ENCODE results near the gene BTBD9.

BTBD9 gene

DNA sequence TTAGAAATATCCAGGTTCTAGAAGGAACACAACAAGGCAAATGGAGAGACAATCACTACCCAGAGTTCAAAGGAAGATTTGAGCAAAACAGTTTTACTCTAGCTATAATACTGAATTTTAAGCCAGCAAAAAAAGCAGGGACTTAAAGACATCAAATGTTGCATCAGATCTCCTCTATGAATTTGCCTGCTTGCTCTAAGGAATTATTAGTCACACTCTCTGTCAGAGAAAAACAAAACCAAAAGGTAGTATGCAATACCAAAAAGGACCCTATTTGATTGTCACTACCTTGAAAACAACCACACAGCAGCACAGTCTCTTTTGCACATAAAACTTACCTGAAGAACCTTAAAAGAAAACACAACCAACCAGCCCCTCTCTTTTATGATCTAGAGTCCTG is 46.3 kb downstream of the BTBD9 start:
- DNase-seq: no peak

DNA sequence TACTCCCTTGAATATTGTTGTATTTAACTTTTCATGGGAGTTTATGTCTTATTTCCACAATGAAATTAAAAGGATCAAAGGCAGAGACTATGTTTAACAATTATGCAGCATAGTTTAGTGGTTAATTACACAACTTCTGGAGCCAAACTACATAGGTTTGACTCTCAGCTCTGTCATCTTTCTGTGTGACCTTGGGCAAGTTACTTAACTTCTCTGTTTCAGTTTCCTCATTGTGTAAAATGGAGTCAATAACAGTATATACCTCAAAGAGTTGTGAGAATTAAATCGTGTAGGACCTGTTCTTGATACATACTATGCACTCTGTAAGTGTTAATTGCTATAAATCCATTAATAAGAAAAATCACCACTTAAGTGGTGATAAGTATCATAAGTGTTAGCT is 48.3 kb downstream of the BTBD9 start:
- DNase-seq: no peak

DNA sequence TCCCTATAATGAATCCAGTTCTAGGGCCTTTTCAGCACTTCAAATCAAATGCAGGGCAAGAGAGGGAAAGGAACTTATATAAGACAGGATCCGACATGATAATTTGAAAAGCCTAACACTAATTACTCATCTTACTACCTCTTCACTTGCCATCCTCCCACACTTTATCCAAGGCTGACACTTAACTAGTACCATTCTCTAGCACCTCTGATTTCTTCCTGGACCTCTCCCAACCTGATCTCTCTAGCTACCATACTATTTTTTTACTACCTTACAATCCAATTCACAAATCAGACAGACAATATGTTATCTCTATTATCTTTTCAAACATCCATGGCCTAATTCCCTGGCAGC is 50.4 kb downstream of the BTBD9 start:
- DNase-seq: no peak

DNA sequence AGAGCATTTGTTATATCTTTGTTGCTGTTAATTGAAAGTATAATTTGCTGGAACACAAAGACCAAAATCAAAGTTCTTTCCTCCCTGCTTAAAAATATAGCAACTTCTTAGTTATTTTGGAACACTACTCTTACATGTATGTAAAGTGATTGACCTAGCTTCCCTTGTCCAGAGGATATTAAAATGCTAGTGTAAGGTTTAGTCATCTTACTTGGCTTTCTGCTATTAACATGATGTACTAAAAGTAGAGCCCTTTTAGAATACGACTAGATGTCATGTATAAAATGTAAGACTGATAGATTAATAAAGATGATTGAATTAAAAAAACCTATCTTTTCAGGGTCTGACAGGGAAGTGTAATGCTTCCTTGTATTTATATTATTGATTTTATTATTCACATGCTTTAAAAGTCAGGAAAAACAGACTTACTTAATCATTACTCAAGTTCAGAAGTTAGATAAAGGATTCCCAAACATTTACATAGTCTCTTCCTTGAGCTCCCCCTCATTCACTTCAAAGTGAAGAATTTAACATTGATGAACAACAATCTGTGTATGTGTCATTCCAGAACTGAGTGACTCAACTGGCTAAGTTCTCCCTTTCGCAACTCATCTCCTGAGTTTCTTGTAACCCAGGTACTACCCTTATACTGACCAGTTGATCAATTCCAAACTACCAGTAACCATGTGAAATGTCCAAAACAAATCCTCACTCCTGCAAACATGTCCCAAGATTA is 50.9 kb downstream of the BTBD9 start:
- no peak for DNase-seq

DNA sequence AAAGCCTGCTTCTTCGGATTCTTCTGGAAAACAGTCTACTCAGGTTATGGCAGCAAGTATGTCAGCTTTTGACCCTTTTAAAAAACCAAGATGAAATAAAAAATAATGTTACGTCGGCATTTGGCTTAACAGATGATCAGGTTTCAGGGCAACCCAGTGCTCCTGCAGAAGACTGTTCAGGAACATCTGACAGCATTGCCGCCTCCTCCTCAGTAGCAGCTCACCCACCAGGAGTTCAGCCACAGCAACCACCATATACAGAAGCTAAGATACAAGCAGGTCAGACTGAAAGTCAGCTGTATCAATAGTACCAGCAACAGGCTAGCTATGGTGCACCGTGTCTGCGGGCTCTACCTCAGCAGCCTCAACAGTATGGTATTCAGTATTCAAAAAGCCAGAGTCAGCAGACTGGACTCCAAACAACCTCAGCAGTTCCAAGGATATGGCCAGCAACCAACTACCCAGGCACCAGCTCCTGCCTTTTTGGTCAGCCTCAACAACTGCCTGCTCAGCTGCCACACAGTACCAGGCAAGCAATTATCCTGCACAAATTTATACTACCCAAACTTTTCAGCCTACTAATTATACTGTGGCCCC is 51.9 kb downstream of the BTBD9 start:
- DNase-seq: no peak

DNA sequence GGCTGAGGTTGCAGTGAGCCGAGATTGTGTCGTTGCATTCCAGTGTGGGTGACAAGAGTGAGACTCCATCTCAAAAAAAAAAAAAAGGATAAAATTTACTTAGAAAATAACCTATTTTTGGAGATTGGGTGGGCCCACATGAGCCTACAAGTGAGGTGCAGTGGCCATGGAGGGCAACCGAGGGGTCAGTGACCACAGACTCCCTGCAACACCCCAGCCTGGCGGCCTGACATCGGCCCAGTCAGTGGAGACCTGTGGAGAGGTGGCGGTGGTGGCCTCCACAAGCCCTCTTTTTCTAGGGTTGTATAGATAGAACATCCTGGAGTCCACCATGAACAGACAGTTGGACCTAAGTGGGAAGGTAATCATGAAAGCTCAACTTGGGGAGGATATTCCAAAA is 52.7 kb downstream of the BTBD9 start:
- DNase-seq: no peak

DNA sequence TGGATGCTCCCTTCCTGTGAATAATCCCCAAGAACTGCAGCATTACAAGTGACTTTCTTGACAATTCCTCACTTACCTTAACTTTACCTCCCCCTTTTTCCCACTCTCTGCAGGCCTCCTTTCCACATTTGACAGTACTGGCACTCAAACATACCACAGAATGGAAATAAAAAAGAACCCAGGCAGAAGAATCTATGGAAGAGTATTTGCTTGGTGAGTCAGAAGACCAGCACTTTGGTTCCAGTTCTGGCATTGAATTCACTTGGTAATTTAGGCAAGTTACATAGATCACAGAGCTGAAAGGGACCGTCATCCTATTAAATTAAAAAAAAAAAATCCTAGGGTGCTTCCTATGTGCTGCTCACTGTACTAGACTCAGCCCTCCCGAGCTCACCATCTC is 55.0 kb downstream of the BTBD9 start:
- no peak for DNase-seq

DNA sequence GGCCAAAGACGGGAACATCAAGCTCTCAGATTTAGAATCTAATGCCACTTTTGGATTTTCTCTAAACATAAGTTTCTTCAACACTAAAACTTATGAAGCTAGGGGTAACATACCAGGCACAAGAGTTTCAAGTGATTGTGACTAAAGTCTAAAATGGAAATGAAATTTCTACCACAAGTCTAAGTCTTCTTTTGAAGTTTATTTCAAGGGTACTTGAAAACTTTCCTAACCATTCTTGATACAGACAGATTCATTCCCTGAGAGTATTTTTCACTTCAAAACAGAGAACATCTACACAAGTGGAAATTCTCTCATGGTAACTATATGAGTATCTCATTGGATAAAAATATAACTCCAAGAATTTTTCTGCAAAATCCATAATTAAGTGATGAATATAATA is 56.2 kb downstream of the BTBD9 start:
- no peak for DNase-seq

DNA sequence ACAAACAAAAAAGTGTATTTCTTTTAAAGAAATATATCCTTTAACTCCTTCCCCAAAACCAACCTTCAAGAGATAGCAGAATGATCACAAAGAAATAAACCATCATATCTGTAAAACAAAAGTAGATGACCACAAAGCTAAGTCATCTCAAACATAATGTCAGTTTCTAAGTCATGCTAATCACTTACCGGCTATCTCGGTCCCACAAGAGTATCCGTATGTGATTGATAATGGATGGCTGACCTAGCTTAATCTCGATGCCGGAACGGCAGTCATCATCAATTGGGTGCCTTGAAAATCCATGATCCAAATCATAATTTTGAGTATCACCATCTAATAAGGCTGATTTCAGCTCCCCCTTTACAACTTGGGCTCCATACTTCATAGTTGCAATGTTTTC is 59.7 kb downstream of the BTBD9 start:
- DNase-seq: no peak

DNA sequence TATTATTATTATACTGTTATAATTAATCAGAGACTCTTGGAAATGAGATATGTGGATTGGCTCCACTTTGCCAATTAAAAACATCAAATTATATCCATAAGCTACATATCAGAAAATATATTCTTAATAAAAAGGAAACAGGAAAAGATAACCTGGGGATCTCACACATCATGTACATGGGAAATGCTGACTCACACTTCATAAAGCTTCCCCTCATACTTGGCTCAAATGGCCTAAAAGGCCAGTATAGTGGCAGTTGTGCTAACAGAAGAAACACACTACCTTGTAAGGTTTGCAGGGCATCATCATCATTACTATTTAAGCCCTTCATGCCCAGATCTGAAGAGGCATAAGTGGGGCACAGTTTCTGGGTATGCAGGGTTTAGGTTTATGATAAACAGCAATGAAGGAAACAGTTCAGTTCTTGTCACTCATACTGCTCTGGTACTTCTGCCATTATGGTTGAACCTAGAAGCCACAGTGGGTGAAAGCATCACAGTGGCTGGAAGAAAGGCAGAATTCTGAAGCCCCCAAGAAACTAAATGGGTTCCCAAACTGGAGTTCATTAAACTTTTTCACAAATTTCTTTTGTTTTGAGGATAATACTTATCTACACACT is 60.6 kb downstream of the BTBD9 start:
- DNase-seq: no peak

DNA sequence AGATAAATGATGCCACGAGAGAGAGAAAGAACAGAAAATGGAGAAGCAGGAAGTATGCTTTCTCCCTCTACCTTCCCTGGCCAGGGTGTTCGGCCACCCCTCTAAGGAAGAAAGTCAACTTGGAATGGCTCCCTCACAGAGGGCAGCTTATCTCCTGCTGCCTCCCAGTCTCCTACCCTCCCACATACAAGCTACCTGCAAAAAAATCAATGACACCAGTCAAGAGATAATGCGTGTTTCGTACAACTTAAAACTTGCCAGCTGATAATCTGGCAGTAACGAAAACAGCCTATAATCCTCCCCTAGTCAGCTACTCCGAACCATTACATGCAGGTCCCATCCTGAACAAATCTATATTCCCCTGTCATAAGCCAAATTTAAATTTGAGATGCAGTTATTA is 61.7 kb downstream of the BTBD9 start:
- DNase-seq: no peak

DNA sequence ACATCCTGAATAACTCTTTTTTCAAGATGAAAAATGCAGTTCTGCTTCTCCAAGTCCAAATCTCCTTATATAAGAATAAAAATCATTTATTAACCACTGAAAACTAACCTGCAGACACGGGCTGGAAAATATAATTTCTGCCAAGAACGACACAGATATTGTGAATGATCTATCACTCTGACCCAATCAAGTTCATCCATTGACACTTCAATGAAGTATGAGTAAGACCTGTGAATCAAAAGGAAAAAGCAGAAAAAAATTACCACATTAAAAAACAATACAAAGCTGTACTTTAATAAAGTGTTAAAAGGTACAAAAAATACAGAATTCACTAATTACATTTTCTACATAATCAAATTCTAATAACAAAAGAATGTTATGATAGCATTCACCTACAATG is 62.2 kb downstream of the BTBD9 start:
- no peak for DNase-seq

DNA sequence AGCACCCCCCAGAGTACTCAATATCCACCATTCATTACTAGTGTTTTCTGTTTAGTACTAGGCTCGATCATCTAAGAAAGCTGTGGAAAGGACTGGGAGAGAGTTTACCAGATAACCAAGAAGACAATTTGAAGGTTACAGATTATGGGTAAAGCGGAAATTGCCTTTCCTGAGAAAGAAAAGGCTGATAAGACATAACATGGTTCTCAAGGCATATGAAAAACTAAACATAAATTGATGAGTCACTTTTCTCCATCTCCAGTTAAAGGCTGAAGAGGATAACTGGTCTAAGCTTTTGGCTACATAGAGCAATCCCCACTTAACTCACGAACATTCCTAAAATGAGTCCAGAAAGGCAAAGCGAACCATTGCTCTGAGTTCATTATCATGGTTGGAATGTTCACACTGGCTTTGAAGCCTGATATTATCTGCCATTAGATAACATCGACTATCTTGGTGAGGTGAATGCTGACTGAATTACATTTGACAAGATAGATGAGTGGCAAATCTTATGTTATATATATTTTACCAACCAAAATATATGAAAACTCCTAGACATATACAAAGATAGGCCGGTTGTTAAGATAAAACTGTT is 65.8 kb downstream of the BTBD9 start:
- no peak for DNase-seq

DNA sequence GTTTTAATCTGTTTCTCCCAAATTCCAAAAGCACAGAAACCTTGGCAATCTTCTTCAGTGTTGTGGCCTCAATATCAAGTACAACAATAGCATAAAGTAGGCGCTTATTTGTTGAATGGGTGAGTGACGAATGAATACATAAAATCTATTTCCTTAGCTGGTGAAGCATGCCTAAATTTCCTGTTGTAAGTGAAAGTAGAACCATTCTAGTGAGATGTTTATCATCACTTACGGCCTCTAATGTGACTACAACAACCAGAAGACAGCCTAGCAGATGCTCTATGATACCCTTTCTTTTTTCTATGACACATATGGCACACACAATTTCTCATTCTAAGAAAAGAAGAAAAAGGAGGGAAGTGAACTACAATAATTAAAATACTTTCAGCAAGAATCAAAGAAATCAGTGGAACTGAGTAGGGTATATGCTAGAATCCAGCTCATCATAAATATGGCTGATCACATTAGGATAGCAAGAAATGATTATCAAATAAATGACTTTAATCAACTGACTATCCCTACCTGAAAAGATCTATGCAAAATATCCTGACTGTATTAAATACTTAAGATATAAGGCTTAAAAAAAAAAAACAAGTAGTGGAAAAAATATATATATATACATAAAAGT is 67.4 kb downstream of the BTBD9 start:
- peak; percentile 28 for DNase-seq

DNA sequence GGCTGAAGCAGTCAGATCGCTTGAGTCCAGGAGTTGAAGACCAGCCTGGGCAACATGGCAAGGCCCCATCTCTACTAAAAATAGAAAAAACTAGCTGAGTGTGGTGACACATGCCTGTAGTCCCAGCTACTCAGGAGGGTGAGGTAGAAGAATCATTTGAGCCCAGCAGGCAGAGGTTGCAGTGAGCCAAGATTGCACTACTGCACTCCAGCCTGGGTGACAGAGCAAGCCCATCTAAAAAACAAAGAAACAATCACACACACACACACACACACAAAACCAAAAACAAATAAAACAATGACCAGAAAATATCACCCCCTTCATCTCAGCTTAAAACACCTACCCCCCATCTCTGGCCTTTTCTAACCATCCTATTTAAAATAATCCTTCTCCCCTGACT is 68.0 kb downstream of the BTBD9 start:
- no peak for DNase-seq

DNA sequence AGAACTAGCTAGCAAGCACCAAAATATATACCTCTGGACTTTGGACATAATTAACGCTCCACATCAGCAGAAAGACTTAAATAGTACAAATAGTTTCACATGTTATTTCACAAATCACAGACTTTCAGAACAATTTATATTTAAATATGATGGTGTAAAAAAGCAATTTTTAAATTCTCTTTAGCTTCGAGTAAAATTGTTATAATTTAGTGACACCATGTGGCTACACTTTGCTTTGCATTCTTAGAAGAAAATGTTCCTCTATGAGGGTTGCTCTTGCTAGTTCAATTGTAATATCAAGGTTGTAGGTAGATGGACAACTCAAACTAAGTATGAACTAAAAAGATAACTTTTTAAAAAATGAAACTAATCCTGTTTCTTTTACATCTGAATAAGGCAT is 69.0 kb downstream of the BTBD9 start:
- DNase-seq: no peak

DNA sequence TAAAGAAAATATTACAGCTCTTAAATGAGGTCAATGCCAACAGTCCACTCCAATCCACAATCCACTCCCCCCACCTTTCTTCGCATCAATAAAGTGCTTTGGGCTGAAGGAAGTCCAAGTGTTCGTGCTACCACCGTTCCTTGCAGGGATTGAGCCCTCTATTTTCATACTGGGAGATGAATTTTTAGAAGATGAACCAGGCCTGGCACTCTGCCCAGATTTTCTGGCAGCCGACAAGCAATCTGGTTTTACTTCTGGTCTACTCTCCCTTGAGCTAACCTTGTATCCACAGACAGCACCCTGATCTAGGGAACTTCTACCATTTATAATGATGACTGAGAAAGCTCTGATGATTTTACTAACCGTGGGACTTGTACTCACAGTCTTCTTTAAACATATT is 72.3 kb downstream of the BTBD9 start:
- peak; percentile 47 for DNase-seq

DNA sequence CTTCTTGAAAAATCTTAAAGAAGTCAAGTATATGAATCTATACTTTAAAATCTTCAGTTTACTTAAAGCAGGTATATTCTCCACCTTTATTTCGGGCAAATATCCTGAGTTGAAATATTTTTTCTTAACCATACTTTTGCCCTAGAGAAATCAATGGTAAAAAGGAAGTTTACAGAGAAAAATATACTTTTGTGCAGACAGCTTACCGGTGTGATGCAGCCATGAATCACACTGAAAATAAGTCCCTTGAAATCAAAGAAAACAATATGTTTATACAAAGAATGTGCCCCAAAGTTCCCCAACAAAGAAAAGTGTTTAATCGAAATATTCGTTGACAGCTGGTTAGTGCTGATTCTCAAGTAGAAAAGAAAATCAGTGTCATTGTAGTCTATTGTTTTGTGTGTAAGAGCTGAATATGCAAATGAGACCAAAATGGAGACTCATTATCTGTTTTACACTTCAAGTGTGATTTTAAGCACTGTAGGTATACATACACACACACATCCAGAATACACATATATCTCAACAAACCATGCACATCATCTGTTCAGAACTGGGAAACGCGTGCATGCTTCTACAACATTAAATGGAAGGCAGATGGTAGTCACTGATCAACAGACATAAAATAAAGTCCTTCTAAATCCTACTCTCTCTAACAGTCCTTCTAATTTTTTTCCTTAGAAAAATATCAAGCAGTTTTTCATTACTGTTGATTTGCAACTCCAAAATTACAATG is 73.3 kb downstream of the BTBD9 start:
- DNase-seq: no peak

DNA sequence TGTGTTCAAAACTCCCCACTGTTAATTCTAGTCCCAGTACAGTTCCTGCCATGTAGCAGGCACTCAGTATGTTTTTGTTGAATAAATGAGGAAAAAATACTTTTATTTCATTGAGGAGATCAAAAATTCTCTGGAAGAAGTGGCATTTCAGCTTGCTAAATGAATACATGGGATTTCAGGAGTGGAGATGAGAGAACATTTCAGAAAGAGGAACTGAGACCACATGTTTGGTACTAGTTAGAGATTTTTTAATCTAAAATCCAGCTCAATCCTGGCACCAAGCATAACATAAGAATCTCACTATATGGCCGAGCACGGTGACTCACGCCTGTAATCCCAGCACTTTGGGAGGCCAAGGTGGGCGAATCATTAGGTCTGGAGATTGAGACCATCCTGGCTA is 75.4 kb downstream of the BTBD9 start:
- DNase-seq: no peak

DNA sequence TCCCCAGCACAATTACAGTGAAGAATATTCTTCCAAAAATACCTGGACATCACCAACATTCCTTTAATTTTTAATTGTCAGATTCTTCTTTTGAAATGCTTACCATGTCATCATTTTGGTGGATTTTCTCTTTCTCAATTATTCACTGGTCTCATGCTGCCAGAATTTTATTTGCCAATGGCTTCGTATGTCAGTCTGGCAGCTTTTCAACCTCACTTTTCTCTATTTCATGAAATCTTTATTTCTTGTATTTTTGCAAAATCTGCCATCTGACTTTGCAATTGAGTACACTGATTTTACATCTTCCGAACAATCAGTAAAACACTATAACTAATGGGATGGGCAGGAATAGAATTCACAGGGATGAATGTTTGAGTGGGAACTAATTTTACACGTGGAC is 84.1 kb downstream of the BTBD9 start:
- no peak for DNase-seq

DNA sequence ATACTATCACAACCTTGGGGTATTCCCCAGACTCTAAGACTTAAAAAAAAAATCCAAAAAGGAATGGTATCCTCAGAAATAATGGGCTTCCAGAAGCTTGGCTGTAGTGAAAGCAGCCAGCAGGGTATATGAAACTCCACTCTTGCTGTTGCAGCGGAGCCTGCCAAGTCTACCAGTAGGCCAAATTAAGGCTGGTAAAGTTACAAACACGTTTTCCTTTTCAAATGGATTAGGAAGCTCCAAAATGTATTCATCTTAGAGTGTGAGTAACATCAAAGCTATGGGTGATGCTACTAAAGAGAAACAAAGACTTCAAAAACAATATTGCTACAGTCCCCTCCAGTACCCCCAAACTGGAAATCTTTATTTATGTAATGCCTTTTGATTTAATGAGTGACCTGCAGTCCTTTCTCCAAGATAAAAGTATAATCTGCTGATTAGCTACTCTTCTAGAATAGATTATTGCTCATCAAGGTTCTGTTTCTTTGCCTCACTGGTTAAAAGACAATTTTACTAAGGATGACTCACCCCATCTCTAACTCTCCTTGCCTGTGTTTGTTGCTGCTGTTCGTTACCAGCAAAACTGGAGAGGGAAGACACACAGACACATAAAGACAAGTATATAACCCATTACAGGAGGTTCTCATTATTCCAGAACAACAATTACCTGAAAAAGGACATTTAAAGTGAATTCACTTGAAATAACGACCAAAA is 84.9 kb downstream of the BTBD9 start:
- DNase-seq: no peak

DNA sequence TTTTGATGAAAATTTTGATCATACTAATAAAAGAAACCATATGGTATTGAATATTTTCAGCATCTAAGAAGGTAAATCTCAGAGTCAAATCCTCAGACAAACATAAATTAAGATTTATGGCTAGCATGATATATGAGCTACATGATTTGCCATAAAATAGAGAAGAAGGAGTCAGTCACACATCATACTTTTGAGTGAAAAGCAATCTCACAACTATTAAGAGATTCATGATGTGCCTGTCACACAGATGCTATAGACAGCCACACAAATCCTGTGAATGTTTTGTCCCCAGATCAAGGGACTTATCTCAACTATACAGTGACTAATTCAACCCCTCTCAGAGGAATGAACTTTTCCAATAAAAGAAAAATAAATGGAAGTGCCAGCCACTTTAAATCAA is 85.7 kb downstream of the BTBD9 start:
- no peak for DNase-seq

DNA sequence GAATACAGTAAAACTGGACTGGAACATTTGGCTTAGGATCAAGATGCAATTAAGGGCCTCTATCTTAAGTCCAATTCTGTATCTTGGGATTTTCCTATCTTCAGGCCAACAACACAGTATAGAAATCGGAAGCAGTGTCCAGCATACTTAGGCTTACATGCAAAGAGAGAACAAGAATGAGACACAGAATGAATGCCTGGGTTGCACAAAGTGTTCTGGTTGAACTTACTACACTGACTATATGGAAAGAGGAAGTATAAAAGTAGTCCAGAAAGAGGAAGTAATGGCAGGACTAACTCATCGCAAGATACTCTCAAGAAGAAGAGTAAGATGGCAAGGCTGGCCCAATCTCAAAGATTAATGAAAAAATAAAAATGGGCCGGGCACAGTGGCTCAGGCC is 87.6 kb downstream of the BTBD9 start:
- DNase-seq: no peak

Data from NCI-H2029 treated with DMSO at 0.1 percent for 48 hours (cell line).